Brain microvascular endothelial cell (primary cell): ENCODE measurements around the gene IFNL1.

Experiments used
- DNase-seq: peaks from one replicate; pipeline ENCODE4 v3.0.0-alpha.2; 2020
- H3K27ac ChIP-seq: fragments of 250-450 bp; sonication (Bioruptor Pico); 2 replicates; pipeline ENCODE4 v1.5.1; 2020; ENCODE audit warnings: mild to moderate bottlenecking, moderate library complexity
- H3K27me3 ChIP-seq: fragments of 250-450 bp; sonication (Bioruptor Pico); replicated peaks from 2 replicates; pipeline ENCODE4 v1.5.1; 2020; ENCODE audit warnings: mild to moderate bottlenecking
- H3K36me3 ChIP-seq: fragments of 250-450 bp; sonication (Bioruptor Pico); replicated peaks from 2 replicates; pipeline ENCODE4 v1.5.1; 2020; ENCODE audit warnings: mild to moderate bottlenecking
- H3K4me3 ChIP-seq: 2 replicates; pipeline ENCODE4 v1.5.1; 2011; ENCODE audit warnings: low read depth, mild to moderate bottlenecking, control low read depth, low read length, moderate library complexity
- in situ Hi-C: cut with HindIII; loops from 2 replicates; pipeline ENCODE4 v1.10.0; 2017; ENCODE audit warnings: low sequenced_read_pairs, low pct_ligation_motif_present
- TF ChIP-seq, protein P1 (sequence below): IDR thresholded peaks from 2 replicates; pipeline ENCODE4 v1.5.1; 2011; ENCODE audit warnings: low read depth, mild to moderate bottlenecking, moderate library complexity, low read length, control low read depth, inconsistent platforms; ENCODE audit errors: missing control alignments

The IFNL1 gene

DNA sequence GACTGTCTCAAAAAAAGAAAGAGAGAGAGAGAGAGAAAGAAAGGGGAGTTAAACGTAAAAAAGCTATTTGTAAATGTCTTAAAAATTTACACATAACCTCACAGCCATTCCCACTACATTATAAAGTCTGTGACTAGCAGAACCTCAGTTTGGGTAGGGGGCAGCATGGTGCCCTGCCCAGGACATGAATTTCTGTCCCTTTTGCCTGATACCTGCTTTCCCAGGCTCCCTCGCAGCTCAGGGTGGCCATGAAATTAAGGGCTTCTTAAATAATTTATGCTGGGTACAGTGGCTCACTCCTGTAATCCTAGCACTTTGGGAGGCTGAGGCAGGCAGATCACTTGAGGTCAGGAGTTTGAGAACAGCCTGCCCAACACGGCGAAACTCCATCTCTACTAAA is 4.8 kb downstream of the IFNL1 start:
- in situ Hi-C loops: no loop called here
- DNase-seq: no peak
- TF ChIP-seq, protein P1, sequence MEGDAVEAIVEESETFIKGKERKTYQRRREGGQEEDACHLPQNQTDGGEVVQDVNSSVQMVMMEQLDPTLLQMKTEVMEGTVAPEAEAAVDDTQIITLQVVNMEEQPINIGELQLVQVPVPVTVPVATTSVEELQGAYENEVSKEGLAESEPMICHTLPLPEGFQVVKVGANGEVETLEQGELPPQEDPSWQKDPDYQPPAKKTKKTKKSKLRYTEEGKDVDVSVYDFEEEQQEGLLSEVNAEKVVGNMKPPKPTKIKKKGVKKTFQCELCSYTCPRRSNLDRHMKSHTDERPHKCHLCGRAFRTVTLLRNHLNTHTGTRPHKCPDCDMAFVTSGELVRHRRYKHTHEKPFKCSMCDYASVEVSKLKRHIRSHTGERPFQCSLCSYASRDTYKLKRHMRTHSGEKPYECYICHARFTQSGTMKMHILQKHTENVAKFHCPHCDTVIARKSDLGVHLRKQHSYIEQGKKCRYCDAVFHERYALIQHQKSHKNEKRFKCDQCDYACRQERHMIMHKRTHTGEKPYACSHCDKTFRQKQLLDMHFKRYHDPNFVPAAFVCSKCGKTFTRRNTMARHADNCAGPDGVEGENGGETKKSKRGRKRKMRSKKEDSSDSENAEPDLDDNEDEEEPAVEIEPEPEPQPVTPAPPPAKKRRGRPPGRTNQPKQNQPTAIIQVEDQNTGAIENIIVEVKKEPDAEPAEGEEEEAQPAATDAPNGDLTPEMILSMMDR: no peak

DNA sequence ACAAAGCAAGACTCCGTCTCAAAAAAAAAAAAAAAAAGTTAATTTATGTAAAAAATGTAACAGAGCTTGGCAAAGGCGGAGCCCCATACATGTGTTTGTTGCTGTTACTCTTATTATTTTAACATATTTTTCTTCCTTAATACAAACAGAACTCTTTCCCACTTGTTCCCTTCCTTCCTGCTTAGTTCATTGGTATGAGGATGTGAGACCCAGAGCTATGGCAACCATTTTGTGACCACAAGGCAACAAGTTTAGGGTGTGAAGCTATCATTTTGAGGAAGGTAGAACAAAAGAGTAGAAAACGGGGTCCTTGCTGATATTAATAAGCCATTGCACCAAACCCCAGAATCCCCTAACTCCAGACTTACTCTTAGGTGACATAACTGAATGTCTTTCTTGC is 5.4 kb downstream of the IFNL1 start:
- Histone ChIP-seq H3K27me3 (peaks cover 26% of the 10 kb centered on the region), H3K36me3 (no peaks in the 10 kb centered on the region), H3K27ac (no peak overlapping the region), H3K4me3 (no peak overlapping the region)
- no peak for DNase-seq
- in situ Hi-C loops: no loop called here
- TF ChIP-seq, protein P1: no peak

More for the DNA sequence above, 4.8 kb downstream of the IFNL1 start:
- Histone ChIP-seq H3K27ac (no peak overlapping the region), H3K4me3 (no peak overlapping the region), H3K36me3 (no peaks in the 10 kb centered on the region), H3K27me3 (peaks cover 21% of the 10 kb centered on the region)

DNA sequence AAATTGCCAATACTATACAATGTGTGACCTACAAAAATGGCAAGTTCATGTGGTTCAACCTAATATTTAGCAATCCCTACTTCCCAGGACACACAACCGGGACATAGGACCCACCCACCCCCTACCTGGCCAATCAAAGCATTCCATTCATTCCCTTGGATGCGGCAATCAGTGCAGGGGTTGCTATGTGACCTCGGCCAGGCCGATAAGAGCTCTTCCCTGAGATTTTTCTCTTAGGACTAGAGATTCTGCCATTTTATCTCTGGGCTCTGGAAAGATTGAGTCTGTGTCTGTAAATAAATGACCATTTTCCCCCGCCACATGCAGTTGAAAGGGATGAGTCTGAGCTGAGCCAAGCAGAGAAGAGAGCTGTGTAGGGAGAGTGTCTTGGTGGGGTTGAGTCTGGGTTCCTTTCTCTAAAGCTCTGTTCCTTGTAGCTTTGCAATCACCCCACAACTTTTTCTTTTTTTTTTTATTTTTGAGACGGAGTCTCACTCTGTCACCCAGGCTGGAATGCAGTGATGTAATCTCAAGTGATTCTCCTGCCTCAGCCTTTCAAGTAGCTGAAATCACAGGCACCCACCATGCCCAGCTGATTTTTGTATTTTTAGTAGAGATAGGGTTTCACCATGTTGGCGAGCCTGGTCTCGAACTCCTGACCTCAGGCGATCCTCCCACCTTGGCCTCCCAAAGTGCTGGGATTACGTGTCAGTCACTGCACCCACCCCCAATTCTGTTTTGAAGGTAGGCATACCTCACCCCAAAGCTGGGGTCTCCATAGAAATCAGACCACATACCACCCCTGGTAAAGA is 7.4 kb downstream of the IFNL1 start:
- Histone ChIP-seq H3K4me3 (no peak overlapping the region), H3K27ac (no peak overlapping the region), H3K27me3 (peaks cover 43% of the 10 kb centered on the region), H3K36me3 (no peaks in the 10 kb centered on the region)
- TF ChIP-seq, protein P1: no peak
- in situ Hi-C loops: no loop called here
- no peak for DNase-seq

DNA sequence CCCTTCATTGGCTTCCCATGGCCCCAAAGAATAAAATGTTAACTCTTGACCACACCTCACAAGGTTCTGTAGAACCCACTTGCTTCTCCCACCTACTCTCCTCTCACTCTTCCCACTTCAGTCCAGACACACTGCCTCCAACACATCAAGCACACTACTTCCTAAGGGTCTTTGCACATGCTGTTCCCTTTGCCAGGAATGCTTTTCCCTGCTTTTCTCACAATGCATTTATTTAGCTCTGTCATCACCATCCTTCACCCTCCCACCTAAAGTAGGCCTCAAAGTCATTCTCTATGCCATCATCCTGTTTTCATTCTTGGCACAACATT is 7.9 kb downstream of the IFNL1 start:
- H3K27me3 ChIP-seq: peaks cover 43% of the 10 kb centered on the region
- H3K27ac ChIP-seq: no peak overlapping the region
- no peak for DNase-seq
- in situ Hi-C loops: no loop called here
- H3K4me3 ChIP-seq: no peak overlapping the region
- H3K36me3 ChIP-seq: no peaks in the 10 kb centered on the region
- TF ChIP-seq, protein P1: no peak

DNA sequence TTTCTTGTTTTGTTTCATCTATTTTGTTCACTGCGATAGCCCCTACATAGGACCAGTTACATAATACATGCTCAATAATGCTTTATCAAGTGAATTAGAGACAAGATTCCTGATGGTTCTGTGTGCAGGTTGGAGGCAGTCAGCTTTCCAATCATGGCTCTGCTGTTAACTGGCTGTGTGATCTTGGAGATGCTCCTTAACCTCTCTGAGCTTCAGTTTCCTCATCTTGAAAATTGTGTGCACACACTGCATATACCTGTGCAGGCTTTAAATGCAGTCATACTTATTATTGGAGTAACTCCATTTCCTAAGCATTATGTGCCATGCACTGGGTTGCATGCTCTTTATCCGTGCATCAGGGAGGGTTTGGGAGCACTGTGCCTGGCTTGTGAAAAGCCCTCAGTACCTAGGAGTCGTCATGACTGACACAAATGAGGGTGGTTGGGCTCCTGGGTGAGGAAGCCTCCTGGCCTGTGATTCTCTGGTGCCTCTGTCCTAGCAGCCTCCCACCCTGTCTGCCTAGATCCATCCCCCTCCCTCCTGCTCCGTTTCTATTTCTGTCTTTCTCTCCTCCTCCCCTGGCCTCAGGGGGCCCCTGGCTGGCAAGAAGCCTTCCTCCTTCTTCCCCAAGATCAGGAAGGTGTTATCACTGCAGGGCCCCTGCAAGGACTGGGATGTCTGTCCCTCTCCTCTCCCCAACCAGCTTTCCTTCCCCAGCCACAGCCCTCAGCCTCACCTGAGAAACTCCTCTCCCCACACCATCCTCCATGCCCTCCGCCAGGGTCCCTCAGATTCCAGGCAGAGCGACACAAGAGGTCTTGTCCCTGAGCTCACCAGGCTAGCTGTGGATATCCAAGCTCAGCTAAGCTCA is 8.7 kb downstream of the IFNL1 start:
- in situ Hi-C loops: no loop called here

More for the DNA sequence above, 8.7 kb downstream of the IFNL1 start:
- Histone ChIP-seq H3K4me3 (no peak overlapping the region), H3K27me3 (peaks cover 43% of the 10 kb centered on the region), H3K27ac (no peak overlapping the region), H3K36me3 (no peaks in the 10 kb centered on the region)
- TF ChIP-seq, protein P1: no peak
- DNase-seq: no peak
